CD14-positive monocyte (primary cell): Measurements from ENCODE around the gene WWOX. TPM values are rescaled to one million over a fixed set of nuclear protein-coding genes. Genes with fewer than 3 reads are reported as not detected.

Experiments used
- DNase-seq, 3 donors: peaks; one replicate each; pipeline ENCODE4 v3.0.0-alpha.2; 2011 to 2022
- H2AFZ ChIP-seq: 2 replicates; pipeline ENCODE4 v1.6.0; 2012; ENCODE audit warnings: mild to moderate bottlenecking, low read depth, low read length, inconsistent platforms; ENCODE audit not compliant: insufficient read depth, poor library complexity, severe bottlenecking
- H3K27ac ChIP-seq, 2 donors: 1 replicate in 1 of 2; 2 replicates in 1 of 2; pipeline ENCODE4 v1.5.1; 2012 to 2013; ENCODE audit warnings: low read length in 2 of 2, control low read depth in 1 of 2, inconsistent platforms in 1 of 2, low read depth in 1 of 2, mild to moderate bottlenecking in 1 of 2
- H3K27me3 ChIP-seq, 2 donors: one replicate each; pipeline versions ENCODE4 v1.6.0 to v1.6.1; 2011 to 2013; ENCODE audit warnings: low read length in 2 of 2; ENCODE audit not compliant: control insufficient read depth in 2 of 2, insufficient read depth in 2 of 2
- H3K36me3 ChIP-seq, 2 donors: replicated peaks in 1 of 2; 1 replicate in 1 of 2; 2 replicates in 1 of 2; pipeline versions ENCODE4 v1.5.1 to v1.6.1; 2012 to 2013; ENCODE audit warnings: low read length in 2 of 2, control low read depth in 1 of 2, inconsistent platforms in 1 of 2, mild to moderate bottlenecking in 1 of 2; ENCODE audit not compliant: insufficient read depth in 2 of 2, control insufficient read depth in 1 of 2
- H3K4me1 ChIP-seq, 2 donors: 1 replicate in 1 of 2; 2 replicates in 1 of 2; pipeline versions ENCODE4 v1.5.1 to v1.6.1; 2012 to 2013; ENCODE audit warnings: low read length in 2 of 2, control low read depth in 1 of 2, inconsistent platforms in 1 of 2, mild to moderate bottlenecking in 1 of 2, moderate library complexity in 1 of 2; ENCODE audit not compliant: insufficient read depth in 2 of 2, control insufficient read depth in 1 of 2
- H3K4me2 ChIP-seq: replicated peaks from 2 replicates; pipeline ENCODE3; 2012; ENCODE audit warnings: low read length, moderate library complexity, mild to moderate bottlenecking; ENCODE audit not compliant: poor library complexity, severe bottlenecking; ENCODE audit errors: extremely low read depth
- H3K4me3 ChIP-seq, 3 experiments: fragments of 200-600 bp in 1 of 3; sonication (generic) in 1 of 3; replicated peaks in 1 of 3; 1 replicate in 2 of 3; 2 replicates in 1 of 3; pipeline ENCODE4 v1.5.1; 2011 to 2013; ENCODE audit warnings: low read length in 3 of 3, mild to moderate bottlenecking in 3 of 3, control low read depth in 2 of 3, low read depth in 2 of 3, inconsistent platforms in 1 of 3, moderate library complexity in 1 of 3
- H3K79me2 ChIP-seq: 2 replicates; pipeline ENCODE4 v1.6.0; 2012; ENCODE audit warnings: mild to moderate bottlenecking, control low read depth, inconsistent platforms, low read length, moderate library complexity; ENCODE audit not compliant: insufficient read depth
- H3K9ac ChIP-seq: 2 replicates; pipeline ENCODE4 v1.6.0; 2017; ENCODE audit warnings: low read length, mild to moderate bottlenecking; ENCODE audit not compliant: insufficient read depth, poor library complexity, severe bottlenecking
- H3K9me3 ChIP-seq, 2 donors: replicated peaks in 1 of 2; 1 replicate in 1 of 2; 2 replicates in 1 of 2; pipeline versions ENCODE4 v1.5.1 to v1.6.1; 2012 to 2013; ENCODE audit warnings: low read length in 2 of 2, control low read depth in 1 of 2; ENCODE audit not compliant: control insufficient read depth in 1 of 2, insufficient read depth in 1 of 2
- H4K20me1 ChIP-seq: 2 replicates; pipeline ENCODE4 v1.6.0; 2012; ENCODE audit warnings: mild to moderate bottlenecking, low read length, control low read depth, moderate library complexity; ENCODE audit not compliant: insufficient read depth
- H3K27ac Mint-ChIP-seq, 7 donors: one replicate each; pipeline ENCODE4 v1.8.0; 2020; ENCODE audit warnings: mild to moderate bottlenecking in 7 of 7, mixed read lengths in 7 of 7, moderate library complexity in 6 of 7, inconsistent platforms in 2 of 7
- H3K27me3 Mint-ChIP-seq, 3 donors: one replicate each; pipeline ENCODE4 v1.8.0; 2021 to 2022; ENCODE audit warnings: low read depth in 3 of 3, mild to moderate bottlenecking in 3 of 3, mixed read lengths in 3 of 3, moderate library complexity in 3 of 3, inconsistent platforms in 1 of 3
- H3K36me3 Mint-ChIP-seq, 2 donors: one replicate each; pipeline ENCODE4 v1.8.0; 2020; ENCODE audit warnings: mixed read lengths in 2 of 2, inconsistent platforms in 1 of 2, mild to moderate bottlenecking in 1 of 2
- H3K4me1 Mint-ChIP-seq: one replicate; pipeline ENCODE4 v1.8.0; 2020; ENCODE audit warnings: mild to moderate bottlenecking, mixed read lengths
- H3K4me3 Mint-ChIP-seq, 2 donors: one replicate each; pipeline ENCODE4 v1.8.0; 2020; ENCODE audit warnings: mild to moderate bottlenecking in 2 of 2, mixed read lengths in 2 of 2, moderate library complexity in 1 of 2
- H3K9me3 Mint-ChIP-seq, 7 donors: one replicate each; pipeline ENCODE4 v1.8.0; 2020 to 2022; ENCODE audit warnings: mixed read lengths in 7 of 7, mild to moderate bottlenecking in 6 of 7, moderate library complexity in 6 of 7, inconsistent platforms in 2 of 7
- WGBS: methylation state at CpG from one replicate; pipeline ENCODE4 v1.1.5; 2013; ENCODE audit warnings: missing lambda C conversion rate; ENCODE audit not compliant: insufficient coverage; 5-methylcytosine and 5-hydroxymethylcytosine counted together
- intact Hi-C, 2 donors: fragments of 100-400 bp; cut with micrococcal nuclease; formaldehyde crosslinking; loops; one replicate each; pipeline versions ENCODE4 v1.15.0 to v1.15.1; 2023
- polyA plus RNA-seq, 3 donors: library from polyadenylated mRNA; depleted of rRNA in 1 of 3; unstranded in 2 of 3; stranded (reverse) in 1 of 3; fragments of 300-500 nt in 2 of 3; fragments of >200 nt in 1 of 3; fragmentation: Illumina TruSeq in 2 of 3; gene quantifications; 1 replicate in 2 of 3; 2 replicates in 1 of 3; pipeline ENCODE4 v1.2.3, GENCODE V29; 2012 to 2021
- TF ChIP-seq, protein P1 (sequence below): fragments of 200-600 bp; IDR thresholded peaks from one replicate; pipeline ENCODE4 v1.8.0; 2022; ENCODE audit warnings: antibody characterized with exemption, mild to moderate bottlenecking

Gene WWOX
- polyA plus RNA-seq, 3 donors = 4.0 to 7.0 (median 6.3) TPM

DNA sequence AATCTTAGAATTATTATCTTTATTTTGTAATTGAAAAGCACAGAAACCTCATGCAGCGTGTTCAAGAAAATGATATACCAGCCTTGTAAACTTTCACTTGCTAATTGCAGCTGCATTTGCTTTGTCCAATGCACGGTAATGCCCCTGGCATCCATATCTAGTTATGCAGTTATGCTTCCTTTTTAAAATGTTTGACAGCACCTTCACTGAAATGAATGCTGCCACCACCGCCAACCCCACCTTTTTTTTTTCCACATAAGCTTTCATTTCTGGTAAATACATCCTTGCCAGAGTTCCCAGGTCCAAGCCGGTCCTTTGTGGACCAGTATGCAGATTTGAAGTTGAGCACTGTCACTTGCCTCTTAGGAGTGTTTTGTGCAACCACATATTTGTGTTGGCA is 338.8 kb downstream of the WWOX start:
- H3K4me1 ChIP-seq = no peaks in the 10 kb centered on the region
- no peak overlapping the region for H3K4me3 Mint-ChIP-seq
- no peaks in the 10 kb centered on the region for H3K36me3 ChIP-seq
- H3K27me3 Mint-ChIP-seq = no peaks in the 10 kb centered on the region
- no peak overlapping the region for H3K27ac Mint-ChIP-seq
- H3K9me3 Mint-ChIP-seq = peaks cover 0 to 2% (median 0%) of the 10 kb centered on the region in 7 donors
- H3K4me1 Mint-ChIP-seq = no peaks in the 10 kb centered on the region
- no peaks in the 10 kb centered on the region for H4K20me1 ChIP-seq
- no peak overlapping the region for H3K27ac ChIP-seq
- no peaks in the 10 kb centered on the region for H3K27me3 ChIP-seq
- 97% methylated on average over 3 of the region's 4 CpGs for WGBS
- H3K36me3 Mint-ChIP-seq = no peaks in the 10 kb centered on the region
- H3K79me2 ChIP-seq = no peaks in the 10 kb centered on the region
- H2AFZ ChIP-seq = no peak overlapping the region
- no peak overlapping the region for H3K4me2 ChIP-seq
- H3K9ac ChIP-seq = no peak overlapping the region
- H3K9me3 ChIP-seq = no peaks in the 10 kb centered on the region
- TF ChIP-seq, protein P1, sequence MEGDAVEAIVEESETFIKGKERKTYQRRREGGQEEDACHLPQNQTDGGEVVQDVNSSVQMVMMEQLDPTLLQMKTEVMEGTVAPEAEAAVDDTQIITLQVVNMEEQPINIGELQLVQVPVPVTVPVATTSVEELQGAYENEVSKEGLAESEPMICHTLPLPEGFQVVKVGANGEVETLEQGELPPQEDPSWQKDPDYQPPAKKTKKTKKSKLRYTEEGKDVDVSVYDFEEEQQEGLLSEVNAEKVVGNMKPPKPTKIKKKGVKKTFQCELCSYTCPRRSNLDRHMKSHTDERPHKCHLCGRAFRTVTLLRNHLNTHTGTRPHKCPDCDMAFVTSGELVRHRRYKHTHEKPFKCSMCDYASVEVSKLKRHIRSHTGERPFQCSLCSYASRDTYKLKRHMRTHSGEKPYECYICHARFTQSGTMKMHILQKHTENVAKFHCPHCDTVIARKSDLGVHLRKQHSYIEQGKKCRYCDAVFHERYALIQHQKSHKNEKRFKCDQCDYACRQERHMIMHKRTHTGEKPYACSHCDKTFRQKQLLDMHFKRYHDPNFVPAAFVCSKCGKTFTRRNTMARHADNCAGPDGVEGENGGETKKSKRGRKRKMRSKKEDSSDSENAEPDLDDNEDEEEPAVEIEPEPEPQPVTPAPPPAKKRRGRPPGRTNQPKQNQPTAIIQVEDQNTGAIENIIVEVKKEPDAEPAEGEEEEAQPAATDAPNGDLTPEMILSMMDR = no peak
- intact Hi-C loops = no loop called here
- no peak overlapping the region for H3K4me3 ChIP-seq
- no peak for DNase-seq

DNA sequence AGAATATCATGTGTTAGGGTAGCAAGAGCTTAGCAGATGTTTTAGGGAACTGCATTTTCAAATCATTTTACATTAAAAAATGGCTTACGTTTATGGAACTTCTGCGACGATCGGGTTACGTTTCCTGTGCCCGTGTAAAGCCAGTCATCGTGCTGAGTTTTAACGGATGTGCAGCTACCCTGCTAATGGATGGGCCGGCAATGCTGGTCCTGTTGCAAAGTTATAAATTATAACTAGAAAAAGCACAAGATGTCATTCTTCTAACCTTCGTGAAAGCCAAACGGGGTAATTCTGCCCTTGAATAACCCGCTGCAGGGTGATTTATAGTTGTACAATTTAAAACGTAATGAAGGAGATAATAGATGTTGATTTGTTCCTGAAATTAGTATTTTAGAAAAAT is 339.2 kb downstream of the WWOX start:
- no peaks in the 10 kb centered on the region for H3K27me3 Mint-ChIP-seq
- intact Hi-C loops = no loop called here
- no peak for DNase-seq
- Histone ChIP-seq H3K9me3 (no peaks in the 10 kb centered on the region), H3K27me3 (no peaks in the 10 kb centered on the region), H3K79me2 (no peaks in the 10 kb centered on the region), H2AFZ (no peak overlapping the region), H3K4me2 (no peak overlapping the region), H3K4me1 (no peaks in the 10 kb centered on the region), H4K20me1 (no peaks in the 10 kb centered on the region), H3K27ac (no peak overlapping the region), H3K36me3 (no peaks in the 10 kb centered on the region), H3K9ac (no peak overlapping the region), H3K4me3 (no peak overlapping the region)
- no peaks in the 10 kb centered on the region for H3K36me3 Mint-ChIP-seq
- TF ChIP-seq, protein P1 = no peak
- no peak overlapping the region for H3K27ac Mint-ChIP-seq
- no peaks in the 10 kb centered on the region for H3K4me1 Mint-ChIP-seq
- WGBS = no CpG with 5 or more reads among the region's 13 CpGs
- H3K9me3 Mint-ChIP-seq = peaks cover 0 to 2% (median 0%) of the 10 kb centered on the region in 7 donors
- no peak overlapping the region for H3K4me3 Mint-ChIP-seq
